ENCODE data around the gene C19orf12.

DNA sequence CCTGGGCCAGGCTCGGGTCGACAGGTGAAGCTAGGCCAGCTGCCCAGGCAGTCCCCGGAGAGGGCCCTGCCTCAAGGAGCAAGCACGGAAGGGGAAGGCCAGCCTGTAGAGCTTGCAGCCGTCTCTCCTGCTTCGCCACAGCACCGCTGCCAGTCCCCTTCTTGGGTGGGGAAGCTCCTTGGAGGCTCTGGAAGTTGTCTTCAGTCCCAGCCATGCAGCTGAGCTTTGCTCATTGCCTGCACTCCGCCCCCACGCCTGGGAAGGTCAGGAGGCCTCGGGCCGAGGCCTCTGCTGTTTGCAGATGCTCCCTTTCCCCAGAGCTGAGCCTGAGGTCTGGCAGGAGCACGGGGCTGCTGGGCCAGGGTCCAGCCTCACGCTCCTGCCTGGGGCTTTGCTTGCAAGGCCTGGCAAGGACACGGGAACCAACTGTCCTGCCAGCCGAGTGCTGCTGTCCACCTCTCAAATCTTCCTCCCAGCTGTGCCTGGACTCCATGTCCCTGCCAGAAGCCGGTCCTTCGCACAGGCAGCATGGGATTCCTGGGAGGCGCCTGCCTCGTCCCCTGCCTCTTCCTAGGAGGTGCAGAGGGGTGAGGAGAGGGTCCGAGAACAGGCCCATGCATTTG is 36.5 kb downstream of the C19orf12 start:
- TF ChIP-seq, protein P1, sequence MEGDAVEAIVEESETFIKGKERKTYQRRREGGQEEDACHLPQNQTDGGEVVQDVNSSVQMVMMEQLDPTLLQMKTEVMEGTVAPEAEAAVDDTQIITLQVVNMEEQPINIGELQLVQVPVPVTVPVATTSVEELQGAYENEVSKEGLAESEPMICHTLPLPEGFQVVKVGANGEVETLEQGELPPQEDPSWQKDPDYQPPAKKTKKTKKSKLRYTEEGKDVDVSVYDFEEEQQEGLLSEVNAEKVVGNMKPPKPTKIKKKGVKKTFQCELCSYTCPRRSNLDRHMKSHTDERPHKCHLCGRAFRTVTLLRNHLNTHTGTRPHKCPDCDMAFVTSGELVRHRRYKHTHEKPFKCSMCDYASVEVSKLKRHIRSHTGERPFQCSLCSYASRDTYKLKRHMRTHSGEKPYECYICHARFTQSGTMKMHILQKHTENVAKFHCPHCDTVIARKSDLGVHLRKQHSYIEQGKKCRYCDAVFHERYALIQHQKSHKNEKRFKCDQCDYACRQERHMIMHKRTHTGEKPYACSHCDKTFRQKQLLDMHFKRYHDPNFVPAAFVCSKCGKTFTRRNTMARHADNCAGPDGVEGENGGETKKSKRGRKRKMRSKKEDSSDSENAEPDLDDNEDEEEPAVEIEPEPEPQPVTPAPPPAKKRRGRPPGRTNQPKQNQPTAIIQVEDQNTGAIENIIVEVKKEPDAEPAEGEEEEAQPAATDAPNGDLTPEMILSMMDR (conservative IDR thresholded peaks at IDR 0.05; ENCODE audit: low read depth in 2 of 2) = no peak
- TF ChIP-seq EZH2 (IDR thresholded peaks at IDR 0.05; ENCODE audit: low read depth, unreplicated experiment) (no peak), POLR2AphosphoS5 (IDR thresholded peaks at IDR 0.05; ENCODE audit: low read depth) (no peak), EZH2phosphoT487 (IDR thresholded peaks at IDR 0.05; ENCODE audit: unreplicated experiment) (no peak)
